GM18499 (cell line): ENCODE measurements around the gene SBF2.
A peak's percentile ranks its signal among the peaks of the same experiment; 100 is the strongest.

Source experiments
- ATAC-seq: cut with Tn5 transposase; IDR thresholded peaks from one replicate; pipeline ENCODE4 v1.9.1; 2021; ENCODE audit warnings: moderate number of reproducible peaks; ENCODE audit not compliant: insufficient read depth, unreplicated experiment

SBF2 gene

GRCh38 chr11:10317776-10318526, 23.9 kb upstream of the SBF2 start:
- ATAC-seq = no peak

- ATAC-seq = no peak
Measured at GRCh38 chr11:10317151-10317755, 23.2 kb upstream of the SBF2 start.

GRCh38 chr11:10315083-10315482, 21.1 kb upstream of the SBF2 start:
- ATAC-seq = no peak

GRCh38 chr11:10314199-10315072, 20.4 kb upstream of the SBF2 start:
- peak; percentile 59 for ATAC-seq

GRCh38 chr11:10311802-10312201, 17.8 kb upstream of the SBF2 start:
- no peak for ATAC-seq

- ATAC-seq = no peak
Measured at GRCh38 chr11:10310301-10310841, 16.4 kb upstream of the SBF2 start.

- no peak for ATAC-seq
Measured at GRCh38 chr11:10309163-10310093, 15.4 kb upstream of the SBF2 start.

- ATAC-seq = no peak
Measured at GRCh38 chr11:10308201-10308954, 14.4 kb upstream of the SBF2 start.

- peak; percentile 49 for ATAC-seq
Measured at GRCh38 chr11:10307400-10308200, 13.6 kb upstream of the SBF2 start.

- ATAC-seq = no peak
Measured at GRCh38 chr11:10307022-10307399, 13.0 kb upstream of the SBF2 start.

GRCh38 chr11:10305964-10306918, 12.2 kb upstream of the SBF2 start:
- no peak for ATAC-seq

GRCh38 chr11:10305262-10305963, 11.4 kb upstream of the SBF2 start:
- ATAC-seq = no peak

GRCh38 chr11:10304495-10305261, 10.7 kb upstream of the SBF2 start, which contains the start of gene ADM:
Gene ADM (plus strand): TSS chr11:10305073. CDS start chr11:10305701, 628 bp downstream.
- ATAC-seq = no peak

- no peak for ATAC-seq
Measured at GRCh38 chr11:10303558-10304363, 9.7 kb upstream of the SBF2 start.
